GM12872 (cell line): ENCODE measurements around the gene NANOGP8.

Experiments used
- CTCF ChIP-seq: IDR thresholded peaks from 3 replicates; pipeline ENCODE4 v1.5.1; 2011; ENCODE audit warnings: low read depth, mild to moderate bottlenecking, low read length, moderate library complexity; ENCODE audit not compliant: insufficient read depth

The NANOGP8 gene

GRCh38 chr15:35078221-35078915, 6.7 kb downstream of the NANOGP8 start:
- TF ChIP-seq CTCF = peak; percentile 80

- no peak for TF ChIP-seq CTCF
Measured at GRCh38 chr15:35071106-35071505, 14.0 kb downstream of the NANOGP8 start.

- TF ChIP-seq CTCF = no peak
Measured at GRCh38 chr15:35068846-35069475, 16.1 kb downstream of the NANOGP8 start.

GRCh38 chr15:35067496-35068347, 17.4 kb downstream of the NANOGP8 start:
- TF ChIP-seq CTCF = no peak

GRCh38 chr15:35066094-35066493, 19.0 kb downstream of the NANOGP8 start:
- TF ChIP-seq CTCF = no peak

GRCh38 chr15:35064576-35065190, 20.4 kb downstream of the NANOGP8 start:
- TF ChIP-seq CTCF = no peak

GRCh38 chr15:35062738-35063099, 22.4 kb downstream of the NANOGP8 start:
- TF ChIP-seq CTCF = no peak
